ENCODE data around the gene INTS15.

Gene INTS15

GRCh38 chr7:6600093-6600492 lies 10.3 kb downstream of the INTS15 start:
- Histone ChIP-seq H3K4me1 (ENCODE audit: insufficient read depth, low read length) (no peaks in the 10 kb centered on the region), H3K27me3 (ENCODE audit: insufficient read depth, low read length, poor library complexity) (no peaks in the 10 kb centered on the region), H4K20me1 (ENCODE audit: insufficient read depth, low read length) (peaks cover 24% of the 10 kb centered on the region; the same call in 1 of the 2 replicates), H3K4me3 (ENCODE audit: low read depth in 1 of 2, low read length in 2 of 2) (no peak overlapping the region), H3K4me2 (ENCODE audit: insufficient read depth, low read length) (no peak overlapping the region), H3K9ac (ENCODE audit: low read depth, low read length) (no peak overlapping the region), H3K79me2 (ENCODE audit: insufficient read depth, low read length) (peaks cover 12% of the 10 kb centered on the region; the same call in 1 of the 2 replicates), H2AFZ (ENCODE audit: low read depth, low read length) (no peak overlapping the region), H3K9me3 (ENCODE audit: insufficient read depth, low read length, severe bottlenecking) (no peaks in the 10 kb centered on the region), H3K36me3 (ENCODE audit: insufficient read depth, low read length) (peaks cover 96% of the 10 kb centered on the region), H3K27ac (ENCODE audit: low read length) (no peak overlapping the region)
- no peak for TF ChIP-seq EZH2 (IDR thresholded peaks at IDR 0.05; ENCODE audit: borderline replicate concordance, low read depth, low read length, severe bottlenecking)
- TF ChIP-seq, protein P1, sequence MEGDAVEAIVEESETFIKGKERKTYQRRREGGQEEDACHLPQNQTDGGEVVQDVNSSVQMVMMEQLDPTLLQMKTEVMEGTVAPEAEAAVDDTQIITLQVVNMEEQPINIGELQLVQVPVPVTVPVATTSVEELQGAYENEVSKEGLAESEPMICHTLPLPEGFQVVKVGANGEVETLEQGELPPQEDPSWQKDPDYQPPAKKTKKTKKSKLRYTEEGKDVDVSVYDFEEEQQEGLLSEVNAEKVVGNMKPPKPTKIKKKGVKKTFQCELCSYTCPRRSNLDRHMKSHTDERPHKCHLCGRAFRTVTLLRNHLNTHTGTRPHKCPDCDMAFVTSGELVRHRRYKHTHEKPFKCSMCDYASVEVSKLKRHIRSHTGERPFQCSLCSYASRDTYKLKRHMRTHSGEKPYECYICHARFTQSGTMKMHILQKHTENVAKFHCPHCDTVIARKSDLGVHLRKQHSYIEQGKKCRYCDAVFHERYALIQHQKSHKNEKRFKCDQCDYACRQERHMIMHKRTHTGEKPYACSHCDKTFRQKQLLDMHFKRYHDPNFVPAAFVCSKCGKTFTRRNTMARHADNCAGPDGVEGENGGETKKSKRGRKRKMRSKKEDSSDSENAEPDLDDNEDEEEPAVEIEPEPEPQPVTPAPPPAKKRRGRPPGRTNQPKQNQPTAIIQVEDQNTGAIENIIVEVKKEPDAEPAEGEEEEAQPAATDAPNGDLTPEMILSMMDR (IDR thresholded peaks at IDR 0.05; ENCODE audit: borderline replicate concordance, extremely low read depth, low read length, poor library complexity, severe bottlenecking), result no peak
- DNase-seq, result no peak
- no peak for ATAC-seq (ENCODE audit: insufficient read depth, low read depth)

- DNase-seq (no peak), ATAC-seq (ENCODE audit: insufficient read depth, low read depth) (no peak)
- no peak for TF ChIP-seq EZH2 (IDR thresholded peaks at IDR 0.05; ENCODE audit: borderline replicate concordance, low read depth, low read length, severe bottlenecking)
- TF ChIP-seq, protein P1 (IDR thresholded peaks at IDR 0.05; ENCODE audit: borderline replicate concordance, extremely low read depth, low read length, poor library complexity, severe bottlenecking), result no peak
- Histone ChIP-seq H3K36me3 (ENCODE audit: insufficient read depth, low read length) (peaks cover 85% of the 10 kb centered on the region), H3K9me3 (ENCODE audit: insufficient read depth, low read length, severe bottlenecking) (no peaks in the 10 kb centered on the region), H3K27me3 (ENCODE audit: insufficient read depth, low read length, poor library complexity) (no peaks in the 10 kb centered on the region), H3K9ac (ENCODE audit: low read depth, low read length) (no peak overlapping the region), H3K79me2 (ENCODE audit: insufficient read depth, low read length) (peaks cover 6% of the 10 kb centered on the region; the same call in 1 of the 2 replicates), H3K27ac (ENCODE audit: low read length) (no peak overlapping the region), H2AFZ (ENCODE audit: low read depth, low read length) (no peak overlapping the region), H3K4me2 (ENCODE audit: insufficient read depth, low read length) (no peak overlapping the region), H4K20me1 (ENCODE audit: insufficient read depth, low read length) (peaks cover 25% of the 10 kb centered on the region), H3K4me3 (ENCODE audit: low read depth in 1 of 2, low read length in 2 of 2) (no peak overlapping the region), H3K4me1 (ENCODE audit: insufficient read depth, low read length) (no peaks in the 10 kb centered on the region)
Observed at GRCh38 chr7:6604458-6604857, 14.6 kb downstream of the INTS15 start.

- no peak overlapping the region for H3K4me3 ChIP-seq (ENCODE audit: low read depth in 1 of 2, low read length in 2 of 2)
- no peak for TF ChIP-seq EZH2 (IDR thresholded peaks at IDR 0.05; ENCODE audit: borderline replicate concordance, low read depth, low read length, severe bottlenecking)
- TF ChIP-seq, protein P1 (IDR thresholded peaks at IDR 0.05; ENCODE audit: borderline replicate concordance, extremely low read depth, low read length, poor library complexity, severe bottlenecking), result no peak
- H2AFZ ChIP-seq (ENCODE audit: low read depth, low read length), result no peak overlapping the region
- ATAC-seq (ENCODE audit: insufficient read depth, low read depth) (no peak), DNase-seq (no peak)
- peaks cover 6% of the 10 kb centered on the region; the same call in 1 of the 2 replicates for H3K79me2 ChIP-seq (ENCODE audit: insufficient read depth, low read length)
- peaks cover 16% of the 10 kb centered on the region for H4K20me1 ChIP-seq (ENCODE audit: insufficient read depth, low read length)
- H3K9me3 ChIP-seq (ENCODE audit: insufficient read depth, low read length, severe bottlenecking), result no peaks in the 10 kb centered on the region
- H3K9ac ChIP-seq (ENCODE audit: low read depth, low read length), result no peak overlapping the region
- H3K4me2 ChIP-seq (ENCODE audit: insufficient read depth, low read length), result no peak overlapping the region
- peaks cover 60% of the 10 kb centered on the region for H3K36me3 ChIP-seq (ENCODE audit: insufficient read depth, low read length)
- H3K27me3 ChIP-seq (ENCODE audit: insufficient read depth, low read length, poor library complexity), result no peaks in the 10 kb centered on the region
- H3K27ac ChIP-seq (ENCODE audit: low read length), result no peak overlapping the region
- no peaks in the 10 kb centered on the region for H3K4me1 ChIP-seq (ENCODE audit: insufficient read depth, low read length)
Observed at GRCh38 chr7:6606866-6607583, 17.2 kb downstream of the INTS15 start.

Measured in DND-41 (cell line).